SJSA1 (cell line): ENCODE measurements around the gene MOB4. TPM values are rescaled to one million over a fixed set of nuclear protein-coding genes. Genes with fewer than 3 reads are reported as not detected.
"Not testable (repeated sequence)": the region's sequence is repeated elsewhere in the genome, so short reads cannot be mapped to it uniquely, and the experiment has no call there.

ENCODE experiments used
- DNase-seq, 2 experiments: peaks; one replicate each; pipeline ENCODE4 v3.0.0-alpha.2; 2015 to 2020; ENCODE audit warnings: low spot score in 2 of 2, low read depth in 1 of 2
- H3K27ac ChIP-seq: fragments of 250-450 bp; sonication (Bioruptor Pico); 2 replicates; pipeline ENCODE4 v1.5.1; 2020; ENCODE audit warnings: mild to moderate bottlenecking, moderate library complexity
- H3K27me3 ChIP-seq: fragments of 250-450 bp; sonication (Bioruptor Pico); replicated peaks from 2 replicates; pipeline ENCODE4 v1.5.1; 2020; ENCODE audit warnings: mild to moderate bottlenecking, moderate library complexity
- H3K36me3 ChIP-seq: fragments of 250-450 bp; sonication (Bioruptor Pico); 2 replicates; pipeline ENCODE4 v1.5.1; 2020; ENCODE audit warnings: mild to moderate bottlenecking
- H3K4me1 ChIP-seq: fragments of 250-450 bp; sonication (Bioruptor Pico); replicated peaks from 2 replicates; pipeline ENCODE4 v1.6.1; 2021; ENCODE audit warnings: mild to moderate bottlenecking
- H3K4me3 ChIP-seq: fragments of 250-450 bp; sonication (Bioruptor Pico); 2 replicates; pipeline ENCODE4 v1.5.1; 2020; ENCODE audit warnings: mild to moderate bottlenecking
- H3K9me3 ChIP-seq: fragments of 250-450 bp; sonication (Bioruptor Pico); replicated peaks from 2 replicates; pipeline ENCODE4 v1.5.1; 2020; ENCODE audit warnings: mild to moderate bottlenecking
- total RNA-seq: library from RNA; depleted of rRNA; stranded (reverse); fragments of >200 nt; shearing (Covaris generic); gene quantifications from 2 replicates; pipeline ENCODE4 v1.2.3, GENCODE V29; 2014

Gene MOB4
- total RNA-seq, 1 experiment from 2014 or later, result 69.8 TPM

DNA sequence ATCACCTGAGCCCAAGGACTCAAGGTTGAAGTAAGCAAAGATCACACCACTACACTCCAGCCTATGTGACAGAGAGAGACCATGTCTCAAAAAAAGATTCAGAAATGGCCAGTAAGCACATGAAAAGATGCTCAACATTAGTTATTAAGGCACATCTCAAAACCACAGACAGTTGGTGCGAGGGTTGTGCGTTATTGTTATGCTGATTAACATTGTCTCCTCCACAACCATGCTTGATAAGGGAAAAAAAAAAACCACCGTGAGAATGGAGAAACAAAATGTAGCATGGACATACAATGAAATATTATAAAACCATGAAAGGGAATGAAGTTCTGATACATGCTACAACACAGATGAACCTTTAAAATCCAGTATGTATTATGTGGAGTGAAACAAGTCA is 27.3 kb downstream of the MOB4 start:
- H3K4me1 ChIP-seq, result no peaks in the 10 kb centered on the region
- no peaks in the 10 kb centered on the region for H3K27me3 ChIP-seq
- peaks cover 73% of the 10 kb centered on the region for H3K36me3 ChIP-seq
- H3K9me3 ChIP-seq, result no peaks in the 10 kb centered on the region
- H3K27ac ChIP-seq, result no peak overlapping the region
- no peak overlapping the region for H3K4me3 ChIP-seq
- no peak for DNase-seq

- H3K4me3 ChIP-seq, result no peak overlapping the region
- peaks cover 57% of the 10 kb centered on the region for H3K36me3 ChIP-seq
- no peak for DNase-seq
- H3K27me3 ChIP-seq, result no peaks in the 10 kb centered on the region
- H3K4me1 ChIP-seq, result no peaks in the 10 kb centered on the region
- no peak overlapping the region for H3K27ac ChIP-seq
- H3K9me3 ChIP-seq, result no peaks in the 10 kb centered on the region
These were observed 31.5 kb downstream of the MOB4 start for GRCh38 chr2:197547163-197547900.

GRCh38 chr2:197548582-197548981 is 32.7 kb downstream of the MOB4 start:
- Histone ChIP-seq H3K4me1 (no peaks in the 10 kb centered on the region), H3K36me3 (peaks cover 54% of the 10 kb centered on the region), H3K27me3 (no peaks in the 10 kb centered on the region), H3K9me3 (no peaks in the 10 kb centered on the region), H3K4me3 (no peak overlapping the region), H3K27ac (no peak overlapping the region)
- no peak for DNase-seq

GRCh38 chr2:197551260-197551659 is 35.4 kb downstream of the MOB4 start:
- H3K27me3 ChIP-seq, DNase-seq, H3K4me3 ChIP-seq, H3K9me3 ChIP-seq, H3K27ac ChIP-seq, H3K4me1 ChIP-seq: not testable (repeated sequence)
- H3K36me3 ChIP-seq, result peaks cover 55% of the 10 kb centered on the region

DNA sequence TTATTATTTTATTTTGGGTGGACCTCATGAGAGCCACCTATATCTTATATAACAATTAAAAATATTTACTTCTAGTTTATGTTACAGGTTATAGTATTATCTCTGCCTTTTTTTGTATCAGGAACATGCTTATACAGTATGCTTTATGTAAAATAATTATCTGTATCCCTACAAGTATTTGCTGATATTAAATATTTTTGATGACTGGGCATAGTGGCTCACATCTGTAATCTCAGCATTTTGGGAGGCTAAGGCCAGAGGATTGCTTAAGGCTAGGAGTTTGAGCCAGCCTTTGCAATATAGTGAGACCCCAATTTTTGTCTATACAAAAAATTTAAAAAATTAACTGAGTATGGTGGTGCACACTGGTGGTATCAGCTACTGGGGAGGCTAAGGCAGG is 39.6 kb downstream of the MOB4 start:
- Histone ChIP-seq H3K27me3 (no peaks in the 10 kb centered on the region), H3K27ac (no peak overlapping the region), H3K36me3 (peaks cover 49% of the 10 kb centered on the region), H3K4me3 (no peak overlapping the region), H3K4me1 (no peaks in the 10 kb centered on the region), H3K9me3 (no peaks in the 10 kb centered on the region)
- no peak for DNase-seq

GRCh38 chr2:197556456-197556855 is 40.6 kb downstream of the MOB4 start:
- no peaks in the 10 kb centered on the region for H3K4me1 ChIP-seq
- no peaks in the 10 kb centered on the region for H3K9me3 ChIP-seq
- H3K4me3 ChIP-seq, result no peak overlapping the region
- no peak overlapping the region for H3K27ac ChIP-seq
- no peak for DNase-seq
- H3K27me3 ChIP-seq, result no peaks in the 10 kb centered on the region
- H3K36me3 ChIP-seq, result peaks cover 49% of the 10 kb centered on the region

- no peak overlapping the region for H3K27ac ChIP-seq
- H3K36me3 ChIP-seq, result peaks cover 38% of the 10 kb centered on the region
- DNase-seq, result no peak
- H3K9me3 ChIP-seq, result no peaks in the 10 kb centered on the region
- H3K4me3 ChIP-seq, result no peak overlapping the region
- no peaks in the 10 kb centered on the region for H3K4me1 ChIP-seq
- no peaks in the 10 kb centered on the region for H3K27me3 ChIP-seq
These were observed 42.5 kb downstream of the MOB4 start for GRCh38 chr2:197558393-197558792.

- no peak overlapping the region for H3K27ac ChIP-seq
- H3K9me3 ChIP-seq, result no peaks in the 10 kb centered on the region
- no peak for DNase-seq
- no peak overlapping the region for H3K4me3 ChIP-seq
- H3K27me3 ChIP-seq, result no peaks in the 10 kb centered on the region
- H3K36me3 ChIP-seq, result peaks cover 25% of the 10 kb centered on the region
- no peaks in the 10 kb centered on the region for H3K4me1 ChIP-seq
These were observed 43.8 kb downstream of the MOB4 start for GRCh38 chr2:197559681-197560080.

DNA sequence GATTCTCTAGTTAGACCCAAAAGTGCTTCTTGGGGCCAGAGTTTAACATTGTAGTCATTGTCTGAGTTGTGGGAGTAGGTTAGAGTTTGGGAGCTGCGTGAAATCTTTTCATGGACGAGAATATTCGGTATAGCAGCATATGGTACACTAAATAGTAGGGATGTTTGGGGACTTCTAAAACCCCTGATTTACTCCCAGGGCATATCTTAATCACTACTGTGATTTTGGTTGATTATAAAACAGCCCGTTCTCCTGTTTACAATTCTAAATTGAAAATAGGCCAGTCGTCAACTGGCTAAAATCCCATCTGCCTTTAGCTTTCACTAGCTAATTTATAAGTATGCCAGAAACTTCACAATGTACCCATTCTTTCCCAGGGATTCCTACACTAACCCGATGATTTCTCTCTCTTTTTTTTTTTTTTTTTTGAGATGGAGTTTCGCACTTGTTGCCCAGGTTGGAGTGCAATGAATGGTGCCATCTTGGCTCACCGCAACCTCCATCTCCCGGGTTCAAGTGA is 44.3 kb downstream of the MOB4 start:
- Histone ChIP-seq H3K9me3 (no peaks in the 10 kb centered on the region), H3K4me1 (no peaks in the 10 kb centered on the region)
- no peak for DNase-seq

GRCh38 chr2:197571627-197572271 is 55.9 kb downstream of the MOB4 start:
- DNase-seq, result no peak
- Histone ChIP-seq H3K27ac (no peak overlapping the region), H3K36me3 (no peaks in the 10 kb centered on the region), H3K9me3 (0 out of 2 replicates have a peak, but pooled peaks cover 2% of the 10 kb centered on the region), H3K27me3 (no peaks in the 10 kb centered on the region), H3K4me3 (no peak overlapping the region), H3K4me1 (no peaks in the 10 kb centered on the region)

More for the DNA sequence above, 44.3 kb downstream of the MOB4 start:
- H3K4me3 ChIP-seq, result no peak overlapping the region
- H3K36me3 ChIP-seq, result peaks cover 19% of the 10 kb centered on the region
- no peaks in the 10 kb centered on the region for H3K27me3 ChIP-seq
- no peak overlapping the region for H3K27ac ChIP-seq

- no peak for DNase-seq
- H3K27ac ChIP-seq, result no peak overlapping the region
- H3K4me1 ChIP-seq, result no peaks in the 10 kb centered on the region
- H3K9me3 ChIP-seq, result 0 out of 2 replicates have a peak, but pooled peaks cover 2% of the 10 kb centered on the region
- no peaks in the 10 kb centered on the region for H3K27me3 ChIP-seq
- no peak overlapping the region for H3K4me3 ChIP-seq
- H3K36me3 ChIP-seq, result no peaks in the 10 kb centered on the region
These were observed 57.7 kb downstream of the MOB4 start for GRCh38 chr2:197573608-197574007.

GRCh38 chr2:197575987-197576386 is 60.1 kb downstream of the MOB4 start:
- Histone ChIP-seq H3K4me3 (no peak overlapping the region), H3K4me1 (no peaks in the 10 kb centered on the region), H3K27ac (no peak overlapping the region), H3K9me3 (0 out of 2 replicates have a peak, but pooled peaks cover 2% of the 10 kb centered on the region), H3K27me3 (no peaks in the 10 kb centered on the region), H3K36me3 (no peaks in the 10 kb centered on the region)
- no peak for DNase-seq

GRCh38 chr2:197576631-197577030 is 60.8 kb downstream of the MOB4 start:
- no peak overlapping the region for H3K27ac ChIP-seq
- H3K4me1 ChIP-seq, result no peaks in the 10 kb centered on the region
- no peak for DNase-seq
- H3K36me3 ChIP-seq, result no peaks in the 10 kb centered on the region
- H3K4me3 ChIP-seq, result no peak overlapping the region
- 0 out of 2 replicates have a peak, but pooled peaks cover 2% of the 10 kb centered on the region for H3K9me3 ChIP-seq
- H3K27me3 ChIP-seq, result no peaks in the 10 kb centered on the region

- no peak for DNase-seq
- H3K36me3 ChIP-seq, result no peaks in the 10 kb centered on the region
- no peaks in the 10 kb centered on the region for H3K27me3 ChIP-seq
- H3K4me3 ChIP-seq, result no peak overlapping the region
- no peak overlapping the region for H3K27ac ChIP-seq
- 0 out of 2 replicates have a peak, but pooled peaks cover 2% of the 10 kb centered on the region for H3K9me3 ChIP-seq
- no peaks in the 10 kb centered on the region for H3K4me1 ChIP-seq
These were observed 61.6 kb downstream of the MOB4 start for GRCh38 chr2:197577446-197577845.
